ENCODE results near the gene SERPINA10. TPM values are rescaled to one million over a fixed set of nuclear protein-coding genes. Genes with fewer than 3 reads are reported as not detected.

SERPINA10 gene, protein sequence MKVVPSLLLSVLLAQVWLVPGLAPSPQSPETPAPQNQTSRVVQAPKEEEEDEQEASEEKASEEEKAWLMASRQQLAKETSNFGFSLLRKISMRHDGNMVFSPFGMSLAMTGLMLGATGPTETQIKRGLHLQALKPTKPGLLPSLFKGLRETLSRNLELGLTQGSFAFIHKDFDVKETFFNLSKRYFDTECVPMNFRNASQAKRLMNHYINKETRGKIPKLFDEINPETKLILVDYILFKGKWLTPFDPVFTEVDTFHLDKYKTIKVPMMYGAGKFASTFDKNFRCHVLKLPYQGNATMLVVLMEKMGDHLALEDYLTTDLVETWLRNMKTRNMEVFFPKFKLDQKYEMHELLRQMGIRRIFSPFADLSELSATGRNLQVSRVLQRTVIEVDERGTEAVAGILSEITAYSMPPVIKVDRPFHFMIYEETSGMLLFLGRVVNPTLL
- 0.04 TPM in 1 of 5 replicates, not detected in the others for total RNA-seq (2022; extraction: Qiagen RNA extraction)

DNA sequence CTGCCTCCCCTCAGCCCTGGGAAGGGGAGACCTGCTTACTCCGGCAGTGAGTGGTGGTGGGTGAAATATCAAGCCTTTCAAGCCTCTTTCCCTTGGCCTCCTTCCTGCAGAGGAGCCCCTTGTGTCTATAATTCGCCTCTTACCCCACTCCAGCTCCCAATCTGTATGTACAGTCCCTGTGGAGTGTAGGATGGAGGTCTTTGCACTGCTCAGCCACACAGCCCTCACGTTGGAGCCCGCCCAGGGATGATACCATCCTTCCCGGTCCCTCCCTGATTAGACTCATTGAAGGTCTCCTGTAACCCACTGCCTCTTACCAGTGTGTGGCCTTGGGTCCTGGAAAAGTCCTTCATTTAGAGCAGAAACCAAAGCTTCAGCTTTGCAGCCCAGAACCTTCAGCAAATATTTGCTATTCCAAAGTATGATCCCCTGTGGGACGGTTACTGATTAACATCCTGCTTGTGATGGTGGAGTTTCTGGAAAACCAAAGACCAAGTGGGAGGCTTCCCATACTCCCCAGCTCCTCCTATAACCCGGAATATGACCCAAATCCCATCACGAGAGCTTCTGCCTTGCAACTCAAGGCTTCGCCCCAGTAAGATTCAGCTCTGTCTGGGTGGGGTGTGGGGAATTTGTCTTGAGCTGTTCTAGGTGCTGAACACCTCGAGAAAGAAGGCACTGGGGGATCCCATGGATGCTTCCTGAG lies at the start of gene SERPINA10:
TSS of gene SERPINA10 (minus strand) at position 397 of the 706 bp plus-strand sequence. CDS start 2,675 bp downstream, outside the sequence.

DNA sequence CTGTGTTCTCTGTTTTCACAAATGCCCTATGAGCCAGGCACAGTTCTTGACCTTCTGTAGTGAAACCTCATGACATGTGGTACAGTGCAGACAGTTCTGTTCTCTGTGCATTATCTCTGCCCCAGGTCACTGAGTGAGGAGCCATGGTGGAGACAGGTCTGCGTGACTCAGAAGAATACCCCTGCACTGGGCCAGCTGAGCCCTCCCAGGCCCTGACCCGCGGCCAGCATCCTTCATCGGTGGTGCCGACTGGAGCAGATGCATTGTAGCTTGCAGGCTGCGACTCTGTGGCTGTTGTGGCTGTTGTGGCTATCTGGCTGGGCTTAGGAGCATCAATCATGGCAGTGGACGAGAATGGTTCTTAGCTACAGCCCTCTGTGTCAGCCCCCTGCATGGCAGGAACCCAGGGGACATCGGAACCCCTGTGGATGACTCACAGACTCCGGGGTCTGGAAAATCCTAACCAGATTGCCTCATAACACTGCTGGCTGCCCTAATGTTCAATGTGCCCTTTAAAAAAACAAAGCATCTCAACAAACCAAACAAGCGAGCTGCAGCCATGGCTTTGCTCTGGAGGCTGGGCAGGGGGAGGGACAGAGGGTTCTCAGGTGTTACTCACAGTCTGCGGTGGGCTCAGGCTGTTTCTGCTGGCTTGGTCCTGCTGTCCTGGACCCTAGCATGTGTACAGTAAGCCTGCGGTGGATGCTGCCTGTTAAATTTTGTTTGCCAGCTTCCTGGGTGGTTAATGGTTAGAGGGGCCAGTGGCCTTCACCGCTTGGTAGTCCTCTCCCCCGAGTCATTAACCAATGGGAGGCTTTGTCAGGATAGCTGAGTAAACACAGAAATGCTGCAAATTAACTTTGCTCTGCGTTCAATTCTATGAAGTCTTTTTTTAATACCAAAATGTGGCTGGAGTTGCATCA lies 29.8 kb upstream of the SERPINA10 start, which contains the start of gene SERPINA6:
TSS of gene SERPINA6 (minus strand) at position 689 of the 923 bp plus-strand sequence. CDS start 8,688 bp downstream, outside the sequence.

Other genes with a start within 250 kb of the SERPINA10 start
- gene DDX24, start 212.1 kb downstream of the SERPINA10 start, total RNA-seq (2022; extraction: Qiagen RNA extraction): 172 to 189 TPM (median 184 TPM) in 5 replicates
- gene IFI27L1, start 212.0 kb downstream of the SERPINA10 start, total RNA-seq (2022; extraction: Qiagen RNA extraction): 16.0 to 21.6 TPM (median 18.3 TPM) in 5 replicates
- 0.62 to 1.6 TPM (median 0.87 TPM) in 5 replicates for gene IFI27, start 182.5 kb downstream of the SERPINA10 start, total RNA-seq (2022; extraction: Qiagen RNA extraction)
- gene IFI27L2, start 163.7 kb downstream of the SERPINA10 start, total RNA-seq (2022; extraction: Qiagen RNA extraction): 46.1 to 64.1 TPM (median 49.7 TPM) in 5 replicates
- gene PPP4R4, start 118.9 kb downstream of the SERPINA10 start, total RNA-seq (2022; extraction: Qiagen RNA extraction): 0.24 to 0.44 TPM (median 0.33 TPM) in 5 replicates
- gene SERPINA6, start 30.1 kb upstream of the SERPINA10 start, total RNA-seq (2022; extraction: Qiagen RNA extraction): 0.95 to 1.6 TPM (median 1.4 TPM) in 5 replicates
- gene SERPINA2, start 73.4 kb upstream of the SERPINA10 start, total RNA-seq (2022; extraction: Qiagen RNA extraction): 0.08 TPM in 1 of 5 replicates, not detected in the others
- gene SERPINA1, start 95.3 kb upstream of the SERPINA10 start, total RNA-seq (2022; extraction: Qiagen RNA extraction): 1.2 to 2.8 TPM (median 2.2 TPM) in 5 replicates
- not detected in 5 replicates for gene SERPINA11, start 159.5 kb upstream of the SERPINA10 start, total RNA-seq (2022; extraction: Qiagen RNA extraction)
- gene SERPINA9, start 182.9 kb upstream of the SERPINA10 start, total RNA-seq (2022; extraction: Qiagen RNA extraction): not detected in 5 replicates
- 0.06 TPM in 1 of 5 replicates, not detected in the others for gene SERPINA12, start 216.2 kb upstream of the SERPINA10 start, total RNA-seq (2022; extraction: Qiagen RNA extraction)

All from A549 treated with dexamethasone at 1 μM for 4 hours (cell line).